Body of pancreas (tissue), 4 donors: ENCODE data around the gene NLGN1. TPM values are rescaled to one million over a fixed set of nuclear protein-coding genes. Genes with fewer than 3 reads are reported as not detected.

Experiments used
- ATAC-seq: fragments of 150-250 bp; one replicate; pipeline ENCODE4 v1.9.1; 2016
- DNase-seq, 4 donors: peaks; one replicate each; pipeline ENCODE4 v3.0.0-alpha.2; 2019
- H3K27ac ChIP-seq, 4 donors: fragments of 200-600 bp; sonication (generic); 1 replicate in 3 of 4; 2 replicates in 1 of 4; pipeline versions ENCODE4 v1.5.1 to v1.6.1; 2016 to 2019; ENCODE audit warnings: mild to moderate bottlenecking in 1 of 4, mixed read lengths in 1 of 4, moderate library complexity in 1 of 4
- H3K27me3 ChIP-seq, 2 donors: fragments of 200-600 bp; sonication (generic); one replicate each; pipeline ENCODE4 v1.6.0; 2016; ENCODE audit warnings: mild to moderate bottlenecking in 1 of 2
- H3K36me3 ChIP-seq, 2 donors: fragments of 200-600 bp; sonication (generic); replicated peaks in 1 of 2; 2 replicates each; pipeline ENCODE4 v1.5.1; 2016; ENCODE audit warnings: low read depth in 2 of 2; ENCODE audit not compliant: insufficient read depth in 1 of 2
- H3K4me1 ChIP-seq: fragments of 200-600 bp; sonication (generic); one replicate; pipeline ENCODE4 v1.6.0; 2016
- H3K4me3 ChIP-seq, 2 donors: fragments of 200-600 bp; sonication (generic); 1 replicate in 1 of 2; 2 replicates in 1 of 2; pipeline ENCODE4 v1.5.1; 2016 to 2019
- H3K9me3 ChIP-seq, 3 donors: fragments of 200-600 bp; sonication (generic); 1 replicate in 2 of 3; 2 replicates in 1 of 3; pipeline ENCODE4 v1.5.1; 2016
- CTCF ChIP-seq, 7 experiments: fragments of 450-650 bp in 4 of 7; fragments of 200-600 bp in 3 of 7; sonication (generic) in 3 of 7; IDR thresholded peaks; one replicate each; pipeline ENCODE4 v1.5.1; 2016 to 2019; ENCODE audit warnings: antibody characterized with exemption in 7 of 7
- POLR2A ChIP-seq, 3 donors: fragments of 450-650 bp; IDR thresholded peaks; one replicate each; pipeline ENCODE4 v1.6.1; 2016; ENCODE audit warnings: antibody characterized with exemption in 3 of 3, mild to moderate bottlenecking in 2 of 3
- WGBS, 2 donors: methylation state at CpG; one replicate each; pipeline ENCODE4 v1.1.5; 2017; 5-methylcytosine and 5-hydroxymethylcytosine counted together
- intact Hi-C: fragments of 100-400 bp; cut with DNase I; formaldehyde crosslinking; loops from one replicate; pipeline ENCODE4 v1.15.1; 2023
- total RNA-seq, 2 donors: library from RNA; depleted of rRNA; stranded (reverse); fragments of >200 nt; gene quantifications; one replicate each; pipeline ENCODE4 v1.1.0, GENCODE V29; 2016

Gene NLGN1
- total RNA-seq, 2 donors from 2014 or later, result 0.52 to 1.3 TPM

DNA sequence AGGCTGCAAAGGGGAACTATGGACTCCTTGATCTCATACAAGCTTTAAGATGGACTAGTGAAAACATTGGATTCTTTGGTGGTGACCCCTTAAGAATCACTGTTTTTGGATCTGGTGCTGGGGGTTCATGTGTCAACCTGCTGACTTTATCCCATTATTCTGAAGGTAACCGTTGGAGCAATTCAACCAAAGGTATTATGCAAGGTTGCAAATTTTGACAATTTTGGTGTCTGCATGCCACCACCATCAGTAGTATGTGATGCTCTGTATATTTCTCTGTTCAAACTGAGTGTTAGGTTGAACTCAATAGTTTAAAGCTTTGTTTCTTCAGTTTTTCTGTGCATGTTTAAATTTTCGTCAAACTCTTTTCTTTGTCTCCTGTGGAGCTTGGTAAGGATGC lies 877.8 kb downstream of the NLGN1 start:
- 78 to 80% methylated on average over 2 of the region's 2 CpGs for WGBS, 2 donors
- H3K36me3 ChIP-seq, result no peaks in the 10 kb centered on the region
- intact Hi-C loops, result no loop called here
- no peak for ATAC-seq
- no peak overlapping the region for H3K27ac ChIP-seq
- H3K27me3 ChIP-seq, result no peaks in the 10 kb centered on the region
- DNase-seq, result no peak
- TF ChIP-seq CTCF (IDR thresholded peaks at IDR 0.05) (no peak), POLR2A (IDR thresholded peaks at IDR 0.05) (no peak)
- H3K4me3 ChIP-seq, result no peak overlapping the region
- H3K9me3 ChIP-seq, result no peaks in the 10 kb centered on the region
- H3K4me1 ChIP-seq, result no peaks in the 10 kb centered on the region

- H3K27ac ChIP-seq, result no peak overlapping the region
- no peaks in the 10 kb centered on the region for H3K4me1 ChIP-seq
- 63 to 68% methylated on average over 3 of the region's 3 CpGs for WGBS, 2 donors
- H3K36me3 ChIP-seq, result no peaks in the 10 kb centered on the region
- H3K9me3 ChIP-seq, result no peaks in the 10 kb centered on the region
- no peaks in the 10 kb centered on the region for H3K27me3 ChIP-seq
- ATAC-seq, result no peak
- intact Hi-C loops, result no loop called here
- DNase-seq, result no peak
- TF ChIP-seq POLR2A (IDR thresholded peaks at IDR 0.05) (no peak), CTCF (IDR thresholded peaks at IDR 0.05) (no peak)
- no peak overlapping the region for H3K4me3 ChIP-seq
These were observed 879.3 kb downstream of the NLGN1 start for GRCh38 chr3:174276826-174277225.

DNA sequence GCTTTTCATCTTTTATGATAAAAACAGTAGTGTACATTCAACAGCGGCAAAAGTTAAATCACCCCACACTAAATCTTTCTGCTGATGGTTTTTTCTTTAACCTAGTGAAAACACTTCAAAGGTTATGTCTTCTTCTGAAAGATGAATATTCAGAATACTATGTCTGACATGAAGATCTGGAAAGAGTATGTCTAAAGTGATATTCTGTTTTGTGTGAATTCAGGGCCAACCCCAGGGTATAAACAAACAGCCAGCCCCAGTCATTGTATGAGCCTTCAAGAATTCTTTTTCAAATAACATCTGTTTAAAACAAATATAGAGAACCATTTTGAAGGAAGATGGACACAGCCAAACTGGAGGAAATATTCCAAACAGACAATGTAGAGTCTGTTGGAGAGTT lies 880.5 kb downstream of the NLGN1 start:
- no peaks in the 10 kb centered on the region for H3K36me3 ChIP-seq
- intact Hi-C loops, result no loop called here
- no peaks in the 10 kb centered on the region for H3K9me3 ChIP-seq
- H3K27ac ChIP-seq, result no peak overlapping the region
- DNase-seq, result no peak
- ATAC-seq, result no peak
- 0 to 29% methylated on average over 1 of the region's 1 CpG for WGBS, 2 donors
- TF ChIP-seq POLR2A (IDR thresholded peaks at IDR 0.05), result no peak
- no peak for TF ChIP-seq CTCF (IDR thresholded peaks at IDR 0.05)
- H3K4me1 ChIP-seq, result no peaks in the 10 kb centered on the region
- H3K27me3 ChIP-seq, result no peaks in the 10 kb centered on the region
- no peak overlapping the region for H3K4me3 ChIP-seq

- Histone ChIP-seq H3K4me1 (no peaks in the 10 kb centered on the region), H3K9me3 (no peaks in the 10 kb centered on the region), H3K4me3 (no peak overlapping the region), H3K36me3 (no peaks in the 10 kb centered on the region), H3K27me3 (no peaks in the 10 kb centered on the region), H3K27ac (no peak overlapping the region)
- DNase-seq (no peak), ATAC-seq (no peak)
- 55 to 61% methylated on average over 3 of the region's 3 CpGs for WGBS, 2 donors
- TF ChIP-seq POLR2A (IDR thresholded peaks at IDR 0.05) (no peak), CTCF (IDR thresholded peaks at IDR 0.05) (no peak)
- intact Hi-C loops, result no loop called here
These were observed 882.6 kb downstream of the NLGN1 start for GRCh38 chr3:174280186-174280585.

DNA sequence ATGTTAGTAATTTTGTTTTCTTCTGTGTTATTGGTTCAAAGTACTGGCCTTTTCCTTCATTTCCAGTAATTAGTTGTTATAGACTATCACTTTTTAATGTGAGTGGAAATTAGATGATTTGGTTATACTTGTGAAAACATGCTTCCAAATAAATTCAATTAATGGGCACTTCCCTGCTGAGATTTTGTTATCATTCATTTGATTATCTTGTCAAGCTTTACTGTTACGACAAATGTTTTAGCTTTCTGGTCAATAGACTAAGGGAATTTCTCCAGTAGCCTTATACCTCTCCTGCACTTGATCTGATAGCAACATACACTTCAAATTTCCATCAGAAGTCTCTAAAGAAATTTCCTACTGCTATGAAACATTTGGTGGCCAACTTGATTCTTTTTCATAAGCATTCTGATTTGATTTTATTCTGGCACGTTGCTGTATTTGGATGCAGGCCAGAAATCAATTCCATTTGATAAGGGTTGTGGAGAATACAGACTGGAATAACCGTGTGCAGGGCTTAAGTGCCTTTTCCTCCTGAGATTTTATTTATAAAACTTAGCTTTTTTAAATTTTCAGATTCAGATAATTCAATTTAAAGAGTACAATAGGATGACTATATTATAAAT lies 887.8 kb downstream of the NLGN1 start:
- H3K4me1 ChIP-seq, result no peaks in the 10 kb centered on the region
- no peaks in the 10 kb centered on the region for H3K9me3 ChIP-seq
- WGBS, 2 donors, result 24 to 26% methylated on average over 3 of the region's 3 CpGs
- no peaks in the 10 kb centered on the region for H3K36me3 ChIP-seq
- DNase-seq, result no peak
- no peak for ATAC-seq
- no peak overlapping the region for H3K27ac ChIP-seq
- no peak overlapping the region for H3K4me3 ChIP-seq
- no peaks in the 10 kb centered on the region for H3K27me3 ChIP-seq
- no peak for TF ChIP-seq CTCF (IDR thresholded peaks at IDR 0.05)
- no peak for TF ChIP-seq POLR2A (IDR thresholded peaks at IDR 0.05)
- intact Hi-C loops, result no loop called here
